Suppressor macrophage treated with lipopolysaccharide for 4 hours (primary cell): Measurements from ENCODE around the gene TFF3.

Source experiments
- DNase-seq: peaks from one replicate; pipeline ENCODE4 v3.0.0-alpha.2; 2020

Gene TFF3, protein sequence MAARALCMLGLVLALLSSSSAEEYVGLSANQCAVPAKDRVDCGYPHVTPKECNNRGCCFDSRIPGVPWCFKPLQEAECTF

DNA sequence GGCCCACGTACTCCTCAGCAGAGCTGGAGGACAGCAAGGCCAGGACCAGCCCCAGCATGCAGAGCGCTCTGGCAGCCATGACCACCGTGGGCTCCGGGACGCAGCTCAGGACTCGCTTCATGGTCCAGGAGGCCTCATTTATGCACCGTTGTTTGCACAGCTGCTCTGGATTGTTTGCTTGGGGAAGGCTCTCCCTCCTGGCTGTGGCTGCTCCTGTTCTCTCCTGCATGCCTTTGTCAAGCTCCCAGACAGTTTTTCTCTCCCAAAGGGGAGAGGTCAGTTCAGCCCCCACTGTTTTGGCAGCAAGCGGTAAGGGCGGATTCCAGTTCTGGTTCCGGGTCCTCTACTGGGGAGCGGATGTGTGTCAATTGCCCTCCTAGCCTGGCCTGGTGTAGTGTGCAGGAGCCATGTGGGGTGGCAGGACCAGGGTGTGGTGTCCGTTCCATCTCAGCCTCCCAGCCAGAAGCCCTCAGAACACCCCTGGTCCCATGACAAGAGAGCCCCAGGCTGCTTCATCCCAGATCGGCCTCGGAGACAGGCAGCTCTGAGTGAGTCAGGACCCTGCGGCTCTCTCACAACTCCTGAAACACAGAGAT is at the start of gene TFF3:
Gene TFF3, minus strand, starts transcription at position 114 of the 596 bp plus-strand sequence. Its CDS starts 35 bp downstream, at position 79.
- no peak for DNase-seq

- DNase-seq, result peak; percentile 6
These were observed 49.2 kb upstream of the TFF3 start for GRCh38 chr21:42364304-42364865.

GRCh38 chr21:42363312-42363711 is 48.1 kb upstream of the TFF3 start:
- DNase-seq, result no peak

GRCh38 chr21:42362700-42363099 is 47.5 kb upstream of the TFF3 start:
- DNase-seq, result no peak

DNA sequence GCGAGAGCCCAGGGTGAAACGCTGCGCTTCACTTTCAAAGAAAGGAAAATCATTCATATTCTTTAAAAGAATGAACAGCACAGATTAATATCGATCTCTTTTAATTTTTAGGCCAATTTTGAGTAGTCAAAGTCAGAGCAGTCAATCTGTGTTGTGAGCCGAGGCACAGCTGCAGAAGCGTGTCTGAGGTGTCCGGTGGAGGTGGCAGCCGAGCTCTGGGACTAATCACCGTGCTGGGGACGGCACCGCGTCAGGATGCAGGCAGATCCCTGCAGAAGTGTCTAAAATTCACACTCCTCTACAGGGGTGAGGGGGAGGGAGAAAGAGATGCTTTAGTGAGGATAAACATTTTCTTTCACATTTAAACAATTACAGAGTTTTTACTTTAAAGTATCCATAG is 47.0 kb upstream of the TFF3 start:
- DNase-seq, result no peak

DNA sequence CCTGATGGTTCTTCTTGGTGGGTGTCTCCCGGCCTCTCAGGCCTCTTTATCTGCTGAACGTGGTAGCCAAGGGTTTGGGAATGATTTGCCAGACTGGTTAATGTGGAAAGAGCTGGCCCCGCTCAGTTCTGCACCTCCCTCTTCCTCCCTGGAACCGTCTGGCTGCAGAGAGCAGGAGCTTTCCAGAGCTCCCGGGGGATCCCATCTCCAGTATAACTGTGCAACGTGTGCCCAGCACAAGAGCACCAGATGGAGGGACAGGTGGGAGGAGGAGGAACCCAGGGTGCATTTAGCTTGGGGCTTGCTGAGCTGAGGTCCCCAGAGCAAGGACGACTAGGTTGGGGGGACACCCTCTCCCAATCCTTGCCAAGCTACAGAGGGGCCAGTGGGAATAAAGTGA is 46.1 kb upstream of the TFF3 start:
- no peak for DNase-seq

- DNase-seq, result no peak
These were observed 45.1 kb upstream of the TFF3 start for GRCh38 chr21:42360317-42360716.

- no peak for DNase-seq
These were observed 43.7 kb upstream of the TFF3 start for GRCh38 chr21:42358937-42359336.

DNA sequence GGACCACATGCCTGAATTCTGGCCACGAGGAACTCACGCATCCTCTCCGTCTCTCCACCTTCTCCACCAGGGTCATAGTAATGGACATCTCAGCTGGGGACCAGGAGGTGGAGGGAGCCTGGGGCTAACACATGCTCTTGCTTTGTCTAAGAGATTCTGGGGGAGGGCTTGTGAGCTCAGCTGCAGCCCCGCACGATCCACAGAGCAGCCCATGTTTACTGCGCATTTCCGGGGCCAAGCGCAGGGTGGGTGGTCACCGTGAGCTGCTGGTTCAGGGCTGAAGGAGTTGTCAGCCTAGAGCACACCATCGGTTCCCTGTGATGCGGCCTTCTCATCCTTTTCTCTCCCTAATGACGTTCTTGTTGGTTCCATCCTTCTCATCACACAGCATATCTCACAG is 43.1 kb upstream of the TFF3 start:
- DNase-seq, result no peak

- DNase-seq, result no peak
These were observed 42.1 kb upstream of the TFF3 start for GRCh38 chr21:42357307-42357706.

DNA sequence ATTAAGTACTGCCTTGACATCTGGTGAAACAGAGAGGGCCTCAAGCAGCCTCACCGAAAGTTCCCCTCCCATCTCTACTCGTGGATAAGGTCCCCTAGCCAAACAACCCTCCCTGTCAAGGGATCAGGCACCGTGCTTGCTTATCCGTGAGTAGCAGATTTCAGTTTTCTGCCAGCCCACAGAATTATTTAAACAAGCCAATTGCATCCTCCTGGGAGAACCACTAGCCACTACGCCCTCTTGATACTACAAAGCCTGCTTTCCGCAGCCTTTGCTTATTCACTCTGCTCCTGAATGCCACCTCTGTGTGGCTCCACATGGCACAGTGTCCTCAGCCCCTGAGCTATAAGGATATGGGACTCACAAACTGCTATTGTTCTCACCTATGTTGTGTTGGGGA is 41.4 kb upstream of the TFF3 start:
- no peak for DNase-seq

GRCh38 chr21:42356046-42356445 is 40.8 kb upstream of the TFF3 start:
- no peak for DNase-seq

DNA sequence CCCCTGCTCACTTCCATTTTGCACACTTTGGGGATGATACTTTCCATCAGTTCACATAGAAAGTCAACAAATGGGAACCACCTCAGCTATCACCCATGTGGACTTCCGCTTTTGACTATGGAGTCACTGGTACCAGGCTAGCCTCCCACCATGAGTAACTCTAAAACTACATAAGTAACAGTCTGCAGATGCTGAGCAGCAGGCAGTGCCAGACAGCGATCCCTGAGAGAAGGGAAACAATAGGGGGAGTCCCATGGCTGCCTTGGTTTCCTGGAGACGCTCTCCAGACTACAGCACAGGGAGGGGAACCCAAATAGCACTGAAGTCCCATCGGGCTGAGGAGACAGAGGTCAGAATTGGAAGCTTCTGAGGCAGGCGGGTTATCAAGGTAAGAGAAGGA is 38.4 kb upstream of the TFF3 start:
- DNase-seq, result no peak

DNA sequence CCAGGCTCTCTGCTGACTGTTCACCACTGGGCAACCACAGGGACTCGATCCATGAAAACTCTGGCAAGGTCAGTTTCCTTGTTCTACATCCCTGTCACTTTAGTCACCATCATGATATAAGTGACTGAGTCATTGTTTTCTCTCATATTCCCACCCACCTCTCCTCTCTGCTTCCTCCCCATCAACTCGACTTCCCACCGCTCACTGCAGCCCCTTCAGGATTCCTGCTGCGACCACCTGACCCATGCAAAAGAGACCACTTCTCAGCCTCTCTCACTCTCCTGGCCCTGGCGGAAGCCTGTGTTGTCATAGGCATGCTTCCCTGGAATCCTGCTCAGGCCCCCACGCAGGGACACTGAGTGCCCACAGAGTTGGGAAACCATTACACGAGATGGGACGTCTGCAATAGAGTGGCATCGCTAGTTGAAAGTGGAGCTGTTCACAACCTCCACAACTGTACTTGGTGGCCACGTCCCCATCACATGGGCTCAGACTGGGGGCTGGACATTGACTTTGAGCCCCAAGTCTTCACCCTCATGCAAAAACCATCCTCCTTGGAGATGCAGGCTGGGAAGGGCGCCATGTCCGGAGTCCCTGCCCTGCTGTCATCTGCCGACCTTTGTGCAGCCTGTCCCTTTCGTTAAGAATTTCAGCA is 37.4 kb upstream of the TFF3 start:
- DNase-seq, result no peak

- DNase-seq, result no peak
These were observed 36.6 kb upstream of the TFF3 start for GRCh38 chr21:42351626-42352440.

GRCh38 chr21:42350927-42351426 is 35.8 kb upstream of the TFF3 start, which contains the start of gene TFF2:
TFF2 (minus strand) TSS chr21:42350994; CDS start chr21:42350957, 37 bp downstream.
- no peak for DNase-seq

DNA sequence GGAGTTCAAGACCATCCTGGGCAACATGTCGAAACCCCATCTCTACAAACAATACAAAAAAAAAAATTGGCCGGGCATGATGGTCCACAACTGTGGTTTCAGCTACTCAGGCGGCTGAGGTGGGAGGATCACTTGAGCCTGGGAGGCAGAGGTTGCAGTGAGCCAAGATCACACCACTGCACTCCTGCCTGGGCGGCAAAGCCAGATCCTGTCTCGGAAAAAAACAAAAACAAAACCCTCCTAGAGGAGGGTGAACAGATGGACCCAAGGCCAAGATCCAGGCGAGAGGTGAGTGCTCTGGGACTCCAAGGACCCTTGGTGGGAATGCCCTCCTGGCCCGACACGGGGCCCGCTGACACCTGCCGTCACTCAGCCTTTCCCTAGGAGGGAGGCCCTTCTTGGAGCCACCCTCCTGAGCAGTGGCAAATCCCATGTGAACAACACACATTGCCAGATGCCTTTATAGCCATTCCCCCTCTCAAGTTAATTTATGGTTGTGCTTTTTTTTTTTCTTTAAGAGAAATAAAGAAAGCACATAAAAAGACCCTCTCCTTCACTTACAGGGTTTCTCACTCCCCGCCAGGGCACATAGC is 35.2 kb upstream of the TFF3 start:
- no peak for DNase-seq

- DNase-seq, result no peak
These were observed 34.5 kb upstream of the TFF3 start for GRCh38 chr21:42349420-42350317.

DNA sequence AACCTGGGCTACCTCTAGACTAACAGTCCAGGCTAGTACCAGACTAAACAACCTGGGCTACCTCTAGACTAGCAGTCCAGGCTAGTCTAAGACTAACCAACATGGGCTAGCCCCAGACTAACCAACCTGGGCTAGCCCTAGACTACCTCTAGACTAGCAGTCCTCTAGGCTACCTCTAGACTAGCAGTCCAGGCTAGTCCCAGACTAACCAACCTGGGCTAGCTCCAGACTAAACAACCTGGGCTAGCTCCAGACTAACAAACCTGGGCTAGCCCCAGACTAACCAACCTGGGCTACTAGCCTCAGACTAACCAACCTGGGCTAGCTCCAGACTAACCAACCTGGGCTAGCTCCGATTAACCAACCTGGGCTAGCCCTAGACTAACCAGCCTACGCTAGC is 33.6 kb upstream of the TFF3 start:
- no peak for DNase-seq

- DNase-seq, result no peak
These were observed 32.6 kb upstream of the TFF3 start for GRCh38 chr21:42347601-42348327.
